GM21447 (cell line): ENCODE results near the gene CAMK4.

Experiments
- ATAC-seq: cut with Tn5 transposase; IDR thresholded peaks from one replicate; pipeline ENCODE4 v1.9.1; 2021; ENCODE audit not compliant: unreplicated experiment

CAMK4 gene

GRCh38 chr5:111422747-111423720 is 198.8 kb downstream of the CAMK4 start:
- no peak for ATAC-seq

- ATAC-seq: no peak
These were observed 201.0 kb downstream of the CAMK4 start for GRCh38 chr5:111425205-111425604.

- ATAC-seq: no peak
These were observed 203.6 kb downstream of the CAMK4 start for GRCh38 chr5:111427762-111428161.

GRCh38 chr5:111432883-111433536 is 208.8 kb downstream of the CAMK4 start:
- ATAC-seq: no peak

- no peak for ATAC-seq
These were observed 210.6 kb downstream of the CAMK4 start for GRCh38 chr5:111434800-111435199.

- no peak for ATAC-seq
These were observed 215.4 kb downstream of the CAMK4 start for GRCh38 chr5:111439473-111440075.

GRCh38 chr5:111447099-111447498 is 222.9 kb downstream of the CAMK4 start:
- ATAC-seq: no peak

- ATAC-seq: no peak
These were observed 223.6 kb downstream of the CAMK4 start for GRCh38 chr5:111447822-111448221.

- ATAC-seq: no peak
These were observed 229.1 kb downstream of the CAMK4 start for GRCh38 chr5:111453295-111453694.

- ATAC-seq: no peak
These were observed 229.6 kb downstream of the CAMK4 start for GRCh38 chr5:111453747-111454146.

GRCh38 chr5:111454198-111454622 is 230.0 kb downstream of the CAMK4 start:
- no peak for ATAC-seq

- no peak for ATAC-seq
These were observed 230.6 kb downstream of the CAMK4 start for GRCh38 chr5:111454776-111455175.

GRCh38 chr5:111461255-111461671 is 237.1 kb downstream of the CAMK4 start:
- no peak for ATAC-seq

GRCh38 chr5:111461934-111462333 is 237.8 kb downstream of the CAMK4 start:
- no peak for ATAC-seq

GRCh38 chr5:111463311-111463710 is 239.1 kb downstream of the CAMK4 start:
- no peak for ATAC-seq

GRCh38 chr5:111469293-111469896 is 245.2 kb downstream of the CAMK4 start:
- no peak for ATAC-seq

GRCh38 chr5:111469903-111470302 is 245.7 kb downstream of the CAMK4 start:
- no peak for ATAC-seq

- ATAC-seq: no peak
These were observed 247.9 kb downstream of the CAMK4 start for GRCh38 chr5:111472096-111472495.

- ATAC-seq: no peak
These were observed 248.4 kb downstream of the CAMK4 start for GRCh38 chr5:111472579-111472978.

GRCh38 chr5:111478266-111478665 is 254.1 kb downstream of the CAMK4 start:
- no peak for ATAC-seq

- ATAC-seq: no peak
These were observed 254.7 kb downstream of the CAMK4 start for GRCh38 chr5:111478898-111479297.
